Myocyte (in vitro differentiated cells): Measurements from ENCODE around the gene PCYOX1L. TPM values are rescaled to one million over a fixed set of nuclear protein-coding genes. Genes with fewer than 3 reads are reported as not detected.

Experiments
- DNase-seq: peaks from one replicate; pipeline ENCODE4 v3.0.0-alpha.2; 2012; ENCODE audit warnings: low read depth
- polyA plus RNA-seq: library from polyadenylated mRNA; unstranded; fragments of >200 nt; gene quantifications from one replicate; pipeline ENCODE4 v1.2.1, GENCODE V29; 2012; ENCODE audit warnings: missing spikeins
- total RNA-seq: library from RNA; depleted of rRNA; stranded (reverse); fragments of >200 nt; gene quantifications from 2 replicates; pipeline ENCODE4 v1.2.3, GENCODE V29; 2014

The PCYOX1L gene, protein sequence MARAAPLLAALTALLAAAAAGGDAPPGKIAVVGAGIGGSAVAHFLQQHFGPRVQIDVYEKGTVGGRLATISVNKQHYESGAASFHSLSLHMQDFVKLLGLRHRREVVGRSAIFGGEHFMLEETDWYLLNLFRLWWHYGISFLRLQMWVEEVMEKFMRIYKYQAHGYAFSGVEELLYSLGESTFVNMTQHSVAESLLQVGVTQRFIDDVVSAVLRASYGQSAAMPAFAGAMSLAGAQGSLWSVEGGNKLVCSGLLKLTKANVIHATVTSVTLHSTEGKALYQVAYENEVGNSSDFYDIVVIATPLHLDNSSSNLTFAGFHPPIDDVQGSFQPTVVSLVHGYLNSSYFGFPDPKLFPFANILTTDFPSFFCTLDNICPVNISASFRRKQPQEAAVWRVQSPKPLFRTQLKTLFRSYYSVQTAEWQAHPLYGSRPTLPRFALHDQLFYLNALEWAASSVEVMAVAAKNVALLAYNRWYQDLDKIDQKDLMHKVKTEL
- total RNA-seq: 8.1 and 10.5 TPM in 2 replicates
- polyA plus RNA-seq: 9.3 TPM

DNA sequence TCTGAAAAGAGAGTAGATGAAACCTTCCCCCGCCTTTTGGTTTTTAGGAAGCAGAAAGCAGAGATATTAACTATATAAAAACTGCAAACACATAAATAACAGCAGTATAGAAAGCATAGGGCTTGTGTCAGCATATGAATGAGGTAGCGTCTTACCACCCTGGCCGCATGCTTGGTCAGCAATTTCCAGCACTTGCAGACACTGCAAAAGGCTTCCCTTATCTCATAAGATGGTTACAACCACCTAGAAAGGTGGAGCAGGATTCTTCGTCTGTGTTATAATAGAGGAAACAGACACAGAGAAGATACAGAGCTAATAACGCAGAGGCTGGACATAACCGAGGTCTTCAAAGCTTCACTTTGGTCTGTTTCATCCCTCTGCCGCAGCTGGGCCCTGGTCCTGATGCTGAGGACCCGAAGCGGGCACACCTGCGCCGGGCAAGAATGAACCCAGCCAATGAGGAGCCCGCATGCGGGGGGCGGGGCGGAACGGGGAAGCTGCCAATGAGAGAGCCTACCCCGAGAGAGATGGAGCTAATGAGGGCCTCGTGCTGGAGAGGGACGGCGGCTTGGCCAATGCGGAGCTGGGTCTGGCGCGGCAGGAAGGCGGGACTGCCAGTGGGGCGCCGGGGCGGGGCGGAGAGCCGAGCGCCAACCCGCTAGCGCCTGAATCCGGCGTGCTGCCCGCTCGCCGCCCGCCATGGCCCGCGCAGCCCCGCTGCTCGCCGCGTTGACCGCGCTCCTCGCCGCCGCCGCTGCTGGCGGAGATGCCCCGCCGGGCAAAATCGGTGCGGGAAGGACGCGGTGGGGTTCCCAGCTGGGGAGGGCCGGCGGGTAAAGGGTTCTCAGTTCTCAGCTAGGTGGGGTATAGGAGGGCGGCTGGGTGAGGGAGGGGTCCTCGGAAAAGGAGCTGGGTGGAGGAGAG is at the start of gene PCYOX1L:
TSS of gene PCYOX1L (plus strand) at position 677 of the 924 bp plus-strand sequence. CDS start at position 700, 23 bp downstream.
- peak; percentile 94 for DNase-seq

- no peak for DNase-seq
Measured at GRCh38 chr5:149309354-149309753, 48.5 kb upstream of the PCYOX1L start.

- DNase-seq: no peak
Measured at GRCh38 chr5:149310488-149310887, 47.4 kb upstream of the PCYOX1L start.

- peak; percentile 61 for DNase-seq
Measured at GRCh38 chr5:149310947-149311658, 46.7 kb upstream of the PCYOX1L start.

DNA sequence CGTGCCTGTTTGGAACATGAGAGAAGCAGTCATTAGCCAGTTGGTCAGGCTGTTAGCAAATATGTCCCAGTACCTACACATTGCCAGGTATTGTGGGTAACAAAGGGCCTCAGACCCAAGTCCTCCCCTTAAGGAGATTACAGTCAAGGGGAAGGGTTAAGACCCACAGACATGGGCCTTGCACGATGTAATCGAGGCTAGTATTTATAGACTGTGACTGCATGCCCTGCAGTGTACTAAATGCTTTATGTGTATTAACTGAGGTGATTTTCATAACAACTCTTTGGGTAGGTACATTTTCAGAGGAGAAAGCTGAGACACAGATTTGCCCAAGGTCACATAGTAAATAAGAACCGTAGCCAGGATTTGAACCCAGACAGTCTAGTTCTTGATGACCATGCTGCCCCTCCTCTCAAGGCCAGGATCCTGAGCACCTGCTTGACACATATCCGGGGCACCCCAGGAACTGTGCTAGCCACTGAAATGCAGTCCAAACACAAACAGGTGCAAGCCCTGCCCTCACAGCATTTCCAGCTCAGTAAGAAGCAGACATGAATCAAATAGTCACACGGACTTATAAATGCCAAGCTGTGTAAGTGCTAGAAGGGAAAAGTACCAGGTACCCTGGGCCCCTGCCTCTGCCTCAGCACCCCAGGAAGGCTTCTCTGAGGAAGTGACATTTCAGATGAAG is 44.5 kb upstream of the PCYOX1L start:
- peak; percentile 92 for DNase-seq

DNA sequence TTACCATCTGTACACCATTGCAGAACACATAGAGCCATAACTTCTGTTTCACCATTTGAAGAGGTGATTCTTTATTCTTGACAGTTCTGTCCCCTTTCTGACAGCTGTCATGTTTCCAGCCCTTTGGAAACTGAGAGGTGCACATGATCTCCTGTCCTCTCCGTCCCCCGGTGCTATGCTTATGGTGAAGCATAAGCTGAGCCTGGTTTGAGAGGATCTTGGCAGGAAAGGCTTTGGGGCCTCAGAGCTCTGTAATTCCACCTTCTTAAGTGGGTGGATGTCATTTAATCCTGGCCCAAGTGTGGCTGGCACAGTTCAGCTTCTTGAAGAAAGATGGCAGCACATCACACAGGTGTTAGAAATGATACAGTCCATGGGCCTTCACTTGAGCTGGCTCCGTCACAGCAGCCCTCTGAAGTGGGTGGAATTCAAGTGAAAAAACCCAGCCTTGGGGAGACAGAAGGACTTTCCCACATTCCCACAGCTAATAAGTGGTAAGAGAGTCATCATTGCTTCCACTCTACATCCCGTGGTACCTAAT is 43.2 kb upstream of the PCYOX1L start:
- no peak for DNase-seq

- DNase-seq: no peak
Measured at GRCh38 chr5:149315753-149316152, 42.1 kb upstream of the PCYOX1L start.

DNA sequence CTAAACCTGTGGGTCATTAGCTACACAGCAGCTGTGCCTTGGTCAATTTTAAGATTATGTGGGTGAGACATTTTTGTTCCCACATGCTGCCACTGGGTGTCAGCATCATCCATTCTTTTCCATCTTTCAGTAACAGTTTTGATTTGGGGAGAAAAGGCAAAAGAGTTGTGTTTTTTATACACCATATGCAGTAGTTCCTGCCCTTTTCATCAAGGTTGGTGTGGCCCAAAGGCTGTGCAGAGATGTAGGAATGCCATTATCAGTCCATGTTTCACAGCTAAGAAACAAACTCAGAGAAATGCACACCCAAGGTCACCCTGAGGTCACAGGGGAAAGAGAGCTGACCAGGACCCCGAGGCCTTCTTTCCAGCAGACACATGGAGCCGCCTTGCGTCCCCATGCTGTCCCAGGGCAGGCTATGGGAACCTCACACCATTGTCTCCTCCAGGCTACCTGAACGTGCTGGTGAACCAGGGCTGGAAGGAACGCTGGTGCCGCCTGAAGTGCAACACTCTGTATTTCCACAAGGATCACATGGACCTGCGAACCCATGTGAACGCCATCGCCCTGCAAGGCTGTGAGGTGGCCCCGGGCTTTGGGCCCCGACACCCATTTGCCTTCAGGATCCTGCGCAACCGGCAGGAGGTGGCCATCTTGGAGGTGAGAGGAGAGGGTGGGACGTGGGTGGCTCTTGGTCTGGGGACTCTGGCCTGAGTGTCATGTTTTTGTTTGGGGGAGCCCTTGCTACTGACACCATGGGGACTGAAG is 40.4 kb upstream of the PCYOX1L start:
- peak; percentile 78 for DNase-seq

DNA sequence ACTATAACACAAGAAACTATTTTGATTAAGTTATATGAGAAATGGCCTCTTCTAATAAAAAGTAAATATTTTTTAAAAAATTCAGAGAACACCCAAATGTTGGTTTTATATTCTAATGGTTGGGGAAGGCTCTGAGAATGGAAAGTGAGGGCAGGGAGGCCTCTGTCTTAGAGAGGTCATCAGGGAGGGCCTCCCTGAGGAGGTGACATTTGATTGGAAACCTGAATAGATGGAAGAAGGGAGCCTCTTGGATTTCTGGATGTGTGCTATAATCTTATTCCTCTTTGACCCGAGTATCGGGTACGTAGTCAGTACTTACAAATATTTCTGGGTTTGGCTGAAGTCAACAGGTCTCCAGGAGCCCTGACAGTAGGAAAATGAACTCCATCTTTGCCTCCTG is 38.7 kb upstream of the PCYOX1L start:
- DNase-seq: no peak

GRCh38 chr5:149320791-149321330 is 37.0 kb upstream of the PCYOX1L start:
- DNase-seq: peak; percentile 98

DNA sequence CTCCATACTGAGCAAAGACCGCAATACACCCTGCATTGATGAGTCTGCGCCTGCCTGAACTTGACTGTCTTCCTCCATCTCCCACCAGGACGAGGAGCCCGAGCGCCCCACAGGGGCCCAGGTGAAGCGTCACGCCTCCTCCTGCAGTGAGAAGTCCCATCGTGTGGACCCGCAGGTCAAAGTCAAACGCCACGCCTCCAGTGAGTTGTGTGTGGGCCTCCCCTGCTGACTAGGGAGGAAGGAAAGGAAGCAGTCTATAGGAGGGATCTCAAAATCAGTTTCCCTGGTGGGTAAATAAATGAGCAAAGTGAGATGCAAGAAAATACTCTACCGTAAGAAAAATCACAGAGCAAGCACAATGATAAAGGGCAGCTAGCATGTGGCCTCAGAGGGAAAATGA is 35.3 kb upstream of the PCYOX1L start:
- no peak for DNase-seq

GRCh38 chr5:149323210-149323609 is 34.6 kb upstream of the PCYOX1L start:
- DNase-seq: no peak

GRCh38 chr5:149323621-149324205 is 34.1 kb upstream of the PCYOX1L start:
- no peak for DNase-seq

DNA sequence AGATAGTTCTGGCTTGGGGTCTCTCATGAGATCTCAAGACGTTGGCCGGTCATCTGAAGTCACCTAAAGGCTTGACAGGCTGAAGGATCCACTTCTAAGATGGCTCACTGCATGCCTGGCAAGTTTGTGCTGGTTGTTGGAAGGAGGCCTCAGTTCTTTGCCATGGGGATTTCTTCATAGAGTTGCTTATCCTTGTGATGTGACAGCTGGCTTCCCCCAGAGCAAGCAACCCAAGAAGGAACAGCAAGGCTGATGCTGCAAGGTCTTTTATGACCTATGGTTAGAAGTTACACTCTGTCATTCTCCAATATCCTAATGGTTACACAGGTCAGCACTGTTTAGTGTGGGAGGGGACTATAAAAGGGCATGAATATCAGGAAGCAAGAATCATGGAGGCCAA is 33.2 kb upstream of the PCYOX1L start:
- DNase-seq: peak; percentile 46

GRCh38 chr5:149325166-149325735 is 32.6 kb upstream of the PCYOX1L start:
- DNase-seq: peak; percentile 70

DNA sequence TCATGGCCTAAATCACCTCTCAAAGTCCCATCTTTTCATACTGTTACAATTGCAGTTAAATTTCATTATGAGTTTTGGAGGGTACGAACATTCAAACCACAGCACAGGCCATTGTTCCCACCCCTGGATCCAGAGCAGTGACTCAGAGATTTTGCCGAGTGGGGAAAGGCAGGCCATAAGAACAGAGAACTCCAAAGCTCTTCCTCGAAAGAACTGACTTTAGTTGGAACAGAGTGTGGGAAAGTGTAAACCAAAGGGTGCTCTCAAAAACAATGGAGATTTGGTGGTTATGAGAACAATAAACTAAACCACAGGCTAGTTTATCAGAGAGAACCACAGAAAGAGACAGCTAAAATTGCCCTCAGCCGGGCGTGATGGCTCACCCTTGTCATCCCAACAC is 32.0 kb upstream of the PCYOX1L start:
- DNase-seq: peak; percentile 39

DNA sequence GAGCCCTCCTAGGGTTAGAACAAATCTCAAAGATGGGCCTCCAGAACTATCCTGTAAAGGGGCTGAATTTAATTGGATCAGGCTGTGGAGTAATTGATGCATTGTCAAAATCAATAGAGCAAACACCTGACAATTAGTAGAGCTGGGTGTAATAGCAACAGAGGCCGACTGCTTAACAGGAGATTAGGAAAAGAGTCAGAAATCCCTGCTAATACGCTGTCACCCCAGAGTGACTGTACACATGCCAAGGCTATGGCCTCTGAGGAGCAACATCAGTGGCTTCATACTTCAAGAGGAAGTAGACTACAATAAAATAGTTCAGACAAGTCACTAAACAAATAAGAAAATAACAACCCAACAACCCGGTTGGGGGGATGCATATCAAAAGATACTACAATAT is 31.2 kb upstream of the PCYOX1L start:
- DNase-seq: no peak

- DNase-seq: no peak
Measured at GRCh38 chr5:149328177-149328576, 29.7 kb upstream of the PCYOX1L start.
